HG03159 (cell line): Measurements from ENCODE around the gene KRT3.
"Not testable (repeated sequence)": the region's sequence is repeated elsewhere in the genome, so short reads cannot be mapped to it uniquely, and the experiment has no call there.

Source experiments
- ATAC-seq: cut with Tn5 transposase; IDR thresholded peaks from one replicate; pipeline ENCODE4 v1.9.1; 2021; ENCODE audit warnings: mild to moderate bottlenecking, moderate library complexity; ENCODE audit not compliant: unreplicated experiment

Gene KRT3

GRCh38 chr12:52763036-52763659 lies 32.8 kb downstream of the KRT3 start:
- no peak for ATAC-seq

GRCh38 chr12:52761802-52762201 lies 34.1 kb downstream of the KRT3 start:
- ATAC-seq: no peak

- ATAC-seq: not testable (repeated sequence)
These were observed 34.7 kb downstream of the KRT3 start for GRCh38 chr12:52761218-52761617.

GRCh38 chr12:52760623-52761022 lies 35.3 kb downstream of the KRT3 start:
- ATAC-seq: no peak

- no peak for ATAC-seq
These were observed 36.2 kb downstream of the KRT3 start for GRCh38 chr12:52759695-52760094.

- no peak for ATAC-seq
These were observed 36.7 kb downstream of the KRT3 start for GRCh38 chr12:52759218-52759617.

GRCh38 chr12:52757449-52758176 lies 38.3 kb downstream of the KRT3 start:
- no peak for ATAC-seq

GRCh38 chr12:52756281-52756960 lies 39.5 kb downstream of the KRT3 start:
- ATAC-seq: no peak

- no peak for ATAC-seq
These were observed 40.4 kb downstream of the KRT3 start for GRCh38 chr12:52755533-52755932.

- ATAC-seq: no peak
These were observed 41.8 kb downstream of the KRT3 start for GRCh38 chr12:52754135-52754534.

GRCh38 chr12:52753283-52753682 lies 42.6 kb downstream of the KRT3 start:
- ATAC-seq: no peak

GRCh38 chr12:52752516-52752915 lies 43.4 kb downstream of the KRT3 start:
- ATAC-seq: no peak

- no peak for ATAC-seq
These were observed 44.1 kb downstream of the KRT3 start for GRCh38 chr12:52751795-52752194.

GRCh38 chr12:52750532-52750931 lies 45.4 kb downstream of the KRT3 start:
- not testable (repeated sequence) for ATAC-seq

GRCh38 chr12:52749827-52750226 lies 46.1 kb downstream of the KRT3 start:
- ATAC-seq: no peak

- no peak for ATAC-seq
These were observed 47.3 kb downstream of the KRT3 start for GRCh38 chr12:52748578-52748977.

GRCh38 chr12:52745554-52745953 lies 50.4 kb downstream of the KRT3 start:
- no peak for ATAC-seq

- ATAC-seq: no peak
These were observed 51.3 kb downstream of the KRT3 start for GRCh38 chr12:52744493-52745156.

GRCh38 chr12:52742822-52743457 lies 53.0 kb downstream of the KRT3 start:
- ATAC-seq: no peak

- no peak for ATAC-seq
These were observed 53.7 kb downstream of the KRT3 start for GRCh38 chr12:52742196-52742580.
